H1 (cell line): ENCODE results near the gene LDLRAP1. TPM values are rescaled to one million over a fixed set of nuclear protein-coding genes. Genes with fewer than 3 reads are reported as not detected.

Experiments used
- CHD1 ChIP-seq: IDR thresholded peaks from 2 replicates; pipeline ENCODE4 v1.6.1; 2012; ENCODE audit warnings: low read depth, low read length, improper control_type of control experiment
- EZH2 ChIP-seq: fragments of 200-600 bp; sonication (generic); IDR thresholded peaks from 2 replicates; pipeline ENCODE4 v1.7.1; 2012; ENCODE audit warnings: low read depth, mild to moderate bottlenecking, moderate library complexity, low read length, inconsistent platforms; ENCODE audit not compliant: severe bottlenecking
- POLR2AphosphoS5 ChIP-seq: IDR thresholded peaks from 2 replicates; pipeline ENCODE4 v1.6.1; 2011; ENCODE audit warnings: low read depth, low read length
- RBBP5 ChIP-seq: IDR thresholded peaks from 2 replicates; pipeline ENCODE4 v1.7.1; 2012; ENCODE audit warnings: low read depth, mild to moderate bottlenecking, inconsistent platforms, low read length, moderate library complexity, borderline replicate concordance
- SIRT6 ChIP-seq: IDR thresholded peaks from one replicate; pipeline ENCODE4 v1.7.1; 2012; ENCODE audit warnings: low read length, inconsistent platforms
- SP2 ChIP-seq: IDR thresholded peaks from 2 replicates; pipeline ENCODE4 v1.6.1; 2012; ENCODE audit warnings: mild to moderate bottlenecking, low read length, inconsistent platforms
- TAF1 ChIP-seq: IDR thresholded peaks from 2 replicates; pipeline ENCODE4 v1.6.1; 2011; ENCODE audit warnings: mild to moderate bottlenecking, low read depth, low read length
- ZNF274 ChIP-seq: IDR thresholded peaks from 2 replicates; pipeline ENCODE4 v1.7.0; 2012; ENCODE audit warnings: low read length, borderline replicate concordance; ENCODE audit errors: extremely low read depth
- polyA plus RNA-seq, 7 experiments: library from polyadenylated mRNA; depleted of rRNA in 3 of 7; stranded (reverse) in 5 of 7; unstranded in 2 of 7; fragments of >200 nt in 5 of 7; fragments of 200-250 nt in 2 of 7; gene quantifications; 1 replicate in 5 of 7; 2 replicates in 1 of 7; 4 replicates in 1 of 7; pipeline versions ENCODE4 v1.2.1 to v1.2.3, GENCODE V29; 2011 to 2013; ENCODE audit warnings: missing spikeins in 2 of 7, mixed read lengths in 2 of 7
- total RNA-seq: library from RNA; stranded (reverse); fragmentation: NEBNext Ultra II Directional; extraction: Animal tissue kit (Norgen Biotek cat#: 25700); gene quantifications from 2 replicates; pipeline ENCODE4 v1.2.1, GENCODE V29; 2021
- TF ChIP-seq, protein P1 (sequence below): IDR thresholded peaks from 2 replicates; pipeline ENCODE4 v1.6.1; 2012; ENCODE audit warnings: inconsistent platforms

Gene LDLRAP1
- total and polyA plus RNA-seq, 2 of the 8 experiments (the other 6 are each of a cell fraction or from before 2014, with no cell fraction given), result 12.8 to 13.2 TPM

DNA sequence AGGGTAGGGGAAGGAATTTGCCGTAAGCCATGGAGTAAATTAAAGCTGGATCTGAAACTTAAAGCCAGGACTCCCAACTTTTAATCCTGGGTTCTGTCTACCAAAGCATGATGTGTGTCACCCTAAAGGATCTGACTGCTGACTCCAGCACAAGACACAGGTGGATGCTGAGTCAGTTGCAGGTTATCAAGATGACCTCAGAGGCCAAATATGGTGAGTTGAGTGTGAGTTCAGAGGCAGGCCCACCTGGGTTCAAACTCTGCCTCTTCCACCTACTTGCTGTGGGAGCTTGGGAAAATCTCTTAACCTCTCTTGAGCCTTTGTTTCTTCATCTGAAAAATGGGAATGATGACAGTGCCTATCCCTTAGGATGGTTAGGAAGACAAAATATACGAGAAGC is 16.7 kb upstream of the LDLRAP1 start (continued):
- TF ChIP-seq ZNF274 (no peak), SP2 (no peak), EZH2 (no peak), POLR2AphosphoS5 (no peak), CHD1 (no peak), RBBP5 (no peak), SIRT6 (no peak), TAF1 (no peak)
- TF ChIP-seq, protein P1, sequence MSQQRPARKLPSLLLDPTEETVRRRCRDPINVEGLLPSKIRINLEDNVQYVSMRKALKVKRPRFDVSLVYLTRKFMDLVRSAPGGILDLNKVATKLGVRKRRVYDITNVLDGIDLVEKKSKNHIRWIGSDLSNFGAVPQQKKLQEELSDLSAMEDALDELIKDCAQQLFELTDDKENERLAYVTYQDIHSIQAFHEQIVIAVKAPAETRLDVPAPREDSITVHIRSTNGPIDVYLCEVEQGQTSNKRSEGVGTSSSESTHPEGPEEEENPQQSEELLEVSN, result no peak
